ENCODE data around the gene NAXD.
"Not testable (repeated sequence)": the region's sequence is repeated elsewhere in the genome, so short reads cannot be mapped to it uniquely, and the experiment has no call there.

The NAXD gene

DNA sequence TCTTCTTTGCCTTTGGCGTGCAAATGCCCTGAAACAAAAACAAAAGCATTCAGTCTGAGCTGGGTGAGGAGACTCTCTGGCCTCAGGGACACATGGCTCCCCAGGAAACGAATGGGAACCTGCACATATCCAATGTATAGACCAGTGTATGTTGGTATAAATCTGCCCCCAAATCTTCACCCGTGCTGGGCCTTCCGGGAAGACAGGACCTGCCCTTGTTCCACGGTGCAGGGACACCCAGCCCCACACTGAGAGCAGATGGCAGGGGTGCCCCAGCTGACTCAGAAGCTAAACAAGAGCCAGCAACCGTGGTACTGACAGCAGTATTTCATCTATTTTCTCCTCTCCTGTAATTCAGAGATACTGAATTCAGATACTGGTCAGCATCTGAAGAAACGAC is 48.1 kb downstream of the NAXD start:
- DNase-seq (ENCODE audit: low spot score), result no peak
- Mint-ChIP-seq H3K4me3 (no peak overlapping the region), H3K9me3 (peaks cover 22% of the 10 kb centered on the region), H3K27me3 (ENCODE audit: low read depth) (no peaks in the 10 kb centered on the region), H3K27ac (no peak overlapping the region), H3K36me3 (ENCODE audit: low read depth) (peaks cover 69% of the 10 kb centered on the region), H3K4me1 (ENCODE audit: low read depth) (peaks cover 2% of the 10 kb centered on the region)

- Mint-ChIP-seq H3K36me3 (ENCODE audit: low read depth) (peaks cover 72% of the 10 kb centered on the region), H3K4me1 (ENCODE audit: low read depth) (peaks cover 4% of the 10 kb centered on the region)
Measured at GRCh38 chr13:110664041-110664440, 48.7 kb downstream of the NAXD start.

DNA sequence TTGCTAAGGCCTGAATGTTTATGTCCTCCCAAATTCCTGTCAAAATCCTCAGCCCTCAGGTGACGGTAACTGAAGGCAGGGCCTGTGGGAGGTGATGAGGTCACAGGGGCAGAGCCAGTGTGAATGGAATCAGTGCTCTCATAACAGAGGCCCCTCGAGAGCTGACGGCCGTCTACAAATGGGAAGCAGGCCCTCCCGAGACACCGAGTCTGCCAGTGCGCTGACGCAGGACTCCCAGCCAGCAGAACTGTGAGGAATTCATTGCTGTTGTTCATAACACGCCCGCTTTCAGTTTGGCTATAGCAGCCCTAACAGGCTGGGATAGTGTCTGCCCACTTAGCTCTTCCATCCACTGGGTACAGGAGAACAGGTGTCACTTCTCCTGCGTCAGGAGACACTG is 49.3 kb downstream of the NAXD start:
- peaks cover 2% of the 10 kb centered on the region for H3K4me1 Mint-ChIP-seq (ENCODE audit: low read depth)
- peaks cover 66% of the 10 kb centered on the region for H3K36me3 Mint-ChIP-seq (ENCODE audit: low read depth)
- no peaks in the 10 kb centered on the region for H3K27me3 Mint-ChIP-seq (ENCODE audit: low read depth)
- no peak overlapping the region for H3K4me3 Mint-ChIP-seq
- H3K9me3 Mint-ChIP-seq, result peaks cover 16% of the 10 kb centered on the region
- no peak overlapping the region for H3K27ac Mint-ChIP-seq
- no peak for DNase-seq (ENCODE audit: low spot score)

More at GRCh38 chr13:110664041-110664440, 48.7 kb downstream of the NAXD start:
- Mint-ChIP-seq H3K4me3 (no peak overlapping the region), H3K9me3 (peaks cover 21% of the 10 kb centered on the region), H3K27ac (no peak overlapping the region), H3K27me3 (ENCODE audit: low read depth) (no peaks in the 10 kb centered on the region)
- DNase-seq (ENCODE audit: low spot score), result no peak

- peaks cover 11% of the 10 kb centered on the region for H3K9me3 Mint-ChIP-seq
- no peak overlapping the region for H3K4me3 Mint-ChIP-seq
- H3K4me1 Mint-ChIP-seq (ENCODE audit: low read depth), result peaks cover 2% of the 10 kb centered on the region
- H3K27ac Mint-ChIP-seq, result no peak overlapping the region
- no peaks in the 10 kb centered on the region for H3K27me3 Mint-ChIP-seq (ENCODE audit: low read depth)
- peaks cover 58% of the 10 kb centered on the region for H3K36me3 Mint-ChIP-seq (ENCODE audit: low read depth)
- no peak for DNase-seq (ENCODE audit: low spot score)
Measured at GRCh38 chr13:110665491-110666254, 50.3 kb downstream of the NAXD start.

DNA sequence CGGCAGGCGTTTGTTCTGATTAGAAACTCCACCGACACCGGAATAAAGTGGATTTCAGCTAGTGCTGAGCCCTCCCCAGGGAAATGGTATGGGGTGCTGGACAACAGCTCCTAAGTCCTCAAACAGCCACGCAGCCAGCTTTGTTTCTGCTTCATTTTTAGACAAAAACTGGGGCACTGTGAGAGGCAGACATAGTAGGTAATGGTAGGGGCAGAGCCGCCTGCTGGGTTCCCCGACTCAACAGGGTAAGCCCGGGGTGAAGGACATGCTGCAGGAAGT is 50.8 kb downstream of the NAXD start:
- Mint-ChIP-seq H3K36me3 (ENCODE audit: low read depth) (peaks cover 58% of the 10 kb centered on the region), H3K27ac (no peak overlapping the region), H3K27me3 (ENCODE audit: low read depth) (no peaks in the 10 kb centered on the region), H3K4me3 (no peak overlapping the region), H3K9me3 (peaks cover 10% of the 10 kb centered on the region), H3K4me1 (ENCODE audit: low read depth) (peaks cover 4% of the 10 kb centered on the region)
- DNase-seq (ENCODE audit: low spot score), result no peak

DNA sequence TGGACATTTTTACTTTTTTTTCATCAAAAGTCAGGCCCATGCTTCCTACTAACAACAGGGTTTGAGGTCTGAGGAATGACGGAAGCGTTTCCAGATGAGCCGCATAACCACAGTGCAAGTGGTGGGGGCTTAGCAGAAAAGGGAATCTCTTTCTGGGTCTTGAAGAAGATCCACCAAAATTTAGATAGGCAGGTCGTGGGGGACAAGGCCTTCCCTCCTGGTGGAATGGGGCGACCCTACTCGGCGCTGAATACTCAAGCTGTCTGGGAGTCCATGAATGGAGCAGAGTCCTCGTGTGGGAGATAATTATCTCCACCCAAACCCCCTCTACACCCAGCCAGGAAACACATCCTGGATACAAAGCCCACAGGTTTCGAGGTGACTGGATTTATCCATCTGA is 53.7 kb downstream of the NAXD start:
- Mint-ChIP-seq H3K36me3 (ENCODE audit: low read depth) (peaks cover 50% of the 10 kb centered on the region), H3K4me1 (ENCODE audit: low read depth) (peaks cover 4% of the 10 kb centered on the region), H3K9me3 (no peaks in the 10 kb centered on the region)

DNA sequence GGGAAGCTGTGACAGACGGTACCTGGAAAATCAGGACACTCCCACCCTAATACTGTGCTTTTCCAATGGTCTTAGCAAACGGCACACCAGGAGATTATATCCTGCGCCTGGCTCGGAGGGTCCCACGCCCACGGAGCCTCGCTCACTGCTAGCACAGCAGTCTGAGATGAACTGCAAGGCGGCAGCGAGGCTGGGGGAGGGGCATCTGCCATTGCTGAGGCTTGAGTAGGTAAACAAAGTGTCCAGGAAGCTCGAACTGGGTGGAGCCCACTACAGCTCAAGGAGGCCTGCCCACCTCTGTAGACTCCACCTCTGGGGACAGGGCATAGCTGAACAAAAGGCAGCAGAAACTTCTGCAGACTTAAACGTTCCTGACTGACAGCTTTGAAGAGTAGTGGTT is 54.5 kb downstream of the NAXD start:
- DNase-seq (ENCODE audit: low spot score); H3K27ac Mint-ChIP-seq; H3K9me3 Mint-ChIP-seq; H3K4me1 Mint-ChIP-seq (ENCODE audit: low read depth); H3K4me3 Mint-ChIP-seq; H3K27me3 Mint-ChIP-seq (ENCODE audit: low read depth): not testable (repeated sequence)
- H3K36me3 Mint-ChIP-seq (ENCODE audit: low read depth), result peaks cover 56% of the 10 kb centered on the region

More for the DNA sequence above, 53.7 kb downstream of the NAXD start:
- no peak for DNase-seq (ENCODE audit: low spot score)
- Mint-ChIP-seq H3K27me3 (ENCODE audit: low read depth) (no peaks in the 10 kb centered on the region), H3K4me3 (no peak overlapping the region), H3K27ac (no peak overlapping the region)

GRCh38 chr13:110676595-110677587 is 61.5 kb downstream of the NAXD start:
- Mint-ChIP-seq H3K4me1 (ENCODE audit: low read depth) (no peaks in the 10 kb centered on the region), H3K27me3 (ENCODE audit: low read depth) (no peaks in the 10 kb centered on the region), H3K9me3 (no peaks in the 10 kb centered on the region), H3K4me3 (no peak overlapping the region), H3K36me3 (ENCODE audit: low read depth) (peaks cover 69% of the 10 kb centered on the region), H3K27ac (no peak overlapping the region)
- DNase-seq (ENCODE audit: low spot score), result peak; percentile 19

DNA sequence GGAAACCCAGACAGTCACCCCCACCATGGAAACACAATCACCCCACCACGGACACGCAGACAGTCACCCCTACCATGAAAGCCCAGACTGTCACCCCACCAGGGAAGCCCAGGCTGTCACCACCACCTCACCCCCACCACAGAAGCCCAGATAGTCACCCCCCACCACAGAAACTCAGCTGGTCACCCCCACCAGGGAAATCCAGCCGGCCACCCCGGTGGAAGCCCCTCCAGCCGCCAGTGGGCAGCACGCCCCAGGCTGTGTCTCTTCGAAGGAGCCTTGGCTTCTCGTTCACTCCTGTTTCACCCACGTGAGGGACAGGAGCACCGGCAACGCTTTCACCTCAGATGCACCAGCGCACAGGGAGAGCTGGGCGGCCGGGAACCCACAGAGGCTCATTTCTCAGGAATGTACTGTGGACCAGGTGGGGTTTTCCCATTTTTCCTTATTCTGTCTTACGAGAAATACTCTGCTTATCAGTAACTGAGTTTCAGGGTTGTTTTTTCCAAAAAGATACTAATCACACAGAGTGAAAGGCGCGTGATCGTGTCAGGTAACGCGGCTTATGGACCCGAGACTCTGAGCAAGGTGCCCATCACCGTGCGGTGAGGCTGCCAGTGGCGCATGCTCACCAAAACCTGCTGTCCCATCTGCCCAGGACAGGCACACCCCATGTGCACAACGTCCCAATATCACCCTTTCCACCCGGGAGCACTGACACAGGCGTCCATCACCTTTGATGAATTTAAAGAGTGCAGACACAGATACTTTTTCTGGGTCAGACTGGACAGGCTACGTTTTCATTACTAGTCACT is 62.6 kb downstream of the NAXD start:
- no peaks in the 10 kb centered on the region for H3K27me3 Mint-ChIP-seq (ENCODE audit: low read depth)
- no peak overlapping the region for H3K27ac Mint-ChIP-seq
- H3K4me1 Mint-ChIP-seq (ENCODE audit: low read depth), result no peaks in the 10 kb centered on the region
- no peak overlapping the region for H3K4me3 Mint-ChIP-seq
- DNase-seq (ENCODE audit: low spot score), result no peak
- H3K9me3 Mint-ChIP-seq, result no peaks in the 10 kb centered on the region
- H3K36me3 Mint-ChIP-seq (ENCODE audit: low read depth), result peaks cover 64% of the 10 kb centered on the region

DNA sequence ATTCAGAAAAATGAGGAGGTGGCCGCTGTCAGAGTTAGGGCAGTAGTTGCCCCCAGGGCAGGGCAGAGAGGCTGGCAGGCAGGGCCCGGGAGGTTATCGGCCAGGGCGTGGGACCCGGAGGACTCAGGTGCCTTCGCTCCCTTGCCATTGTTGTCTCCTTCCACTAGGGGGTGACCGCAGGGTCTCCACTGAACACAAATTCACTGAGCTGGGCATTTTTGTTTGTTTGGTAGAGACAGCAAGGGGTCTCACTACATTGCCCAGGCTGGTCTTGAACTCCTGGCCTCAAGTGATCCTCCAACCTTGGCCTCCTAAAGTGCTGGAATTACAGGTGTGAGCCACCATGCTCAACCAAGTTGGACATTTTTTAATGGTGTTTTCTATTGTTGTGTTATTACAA is 65.5 kb downstream of the NAXD start:
- no peaks in the 10 kb centered on the region for H3K27me3 Mint-ChIP-seq (ENCODE audit: low read depth)
- no peak overlapping the region for H3K27ac Mint-ChIP-seq
- no peaks in the 10 kb centered on the region for H3K4me1 Mint-ChIP-seq (ENCODE audit: low read depth)
- no peaks in the 10 kb centered on the region for H3K9me3 Mint-ChIP-seq
- peaks cover 47% of the 10 kb centered on the region for H3K36me3 Mint-ChIP-seq (ENCODE audit: low read depth)
- no peak for DNase-seq (ENCODE audit: low spot score)
- no peak overlapping the region for H3K4me3 Mint-ChIP-seq

GRCh38 chr13:110681868-110682550 is 66.7 kb downstream of the NAXD start:
- H3K27ac Mint-ChIP-seq, result no peak overlapping the region
- no peaks in the 10 kb centered on the region for H3K27me3 Mint-ChIP-seq (ENCODE audit: low read depth)
- DNase-seq (ENCODE audit: low spot score), result no peak
- H3K9me3 Mint-ChIP-seq, result no peaks in the 10 kb centered on the region
- H3K4me1 Mint-ChIP-seq (ENCODE audit: low read depth), result no peaks in the 10 kb centered on the region
- H3K4me3 Mint-ChIP-seq, result no peak overlapping the region
- peaks cover 41% of the 10 kb centered on the region for H3K36me3 Mint-ChIP-seq (ENCODE audit: low read depth)

GRCh38 chr13:110682746-110683145 is 67.4 kb downstream of the NAXD start:
- Mint-ChIP-seq H3K27me3 (ENCODE audit: low read depth) (no peaks in the 10 kb centered on the region), H3K4me1 (ENCODE audit: low read depth) (no peaks in the 10 kb centered on the region), H3K9me3 (no peaks in the 10 kb centered on the region), H3K4me3 (no peak overlapping the region), H3K36me3 (ENCODE audit: low read depth) (peaks cover 43% of the 10 kb centered on the region), H3K27ac (no peak overlapping the region)
- no peak for DNase-seq (ENCODE audit: low spot score)

DNA sequence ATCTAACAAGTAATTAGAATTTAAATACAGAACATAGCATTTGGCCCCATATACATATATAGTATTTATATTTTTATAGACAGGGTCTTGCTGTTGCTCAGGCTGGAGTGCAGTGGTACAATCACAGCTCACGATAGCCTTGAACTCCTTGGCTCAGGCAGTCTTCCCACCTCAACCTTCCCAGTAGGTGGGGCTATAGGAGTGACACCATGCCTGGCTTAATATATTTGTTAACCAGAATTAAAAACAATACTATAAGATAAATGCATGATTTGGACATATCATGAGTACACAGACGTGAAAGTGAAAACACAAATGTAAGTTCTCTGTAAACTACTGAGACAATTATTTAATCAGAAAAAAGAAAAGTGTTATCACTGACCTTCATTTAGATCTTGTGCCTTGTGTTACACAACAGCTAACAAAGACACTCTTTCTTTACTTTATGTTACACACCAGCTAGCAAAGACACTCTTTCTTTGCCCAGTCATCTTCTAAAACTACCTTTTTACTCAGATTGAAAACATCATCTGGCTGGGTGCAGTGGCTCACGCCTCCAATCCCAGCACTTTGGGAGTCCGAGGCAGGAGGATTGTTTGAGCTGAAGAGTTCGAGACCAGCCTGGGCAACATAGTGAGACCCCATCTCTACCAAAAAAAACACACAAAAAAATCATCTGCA is 68.0 kb downstream of the NAXD start:
- no peaks in the 10 kb centered on the region for H3K9me3 Mint-ChIP-seq
- no peak overlapping the region for H3K27ac Mint-ChIP-seq
- no peaks in the 10 kb centered on the region for H3K27me3 Mint-ChIP-seq (ENCODE audit: low read depth)
- H3K36me3 Mint-ChIP-seq (ENCODE audit: low read depth), result peaks cover 39% of the 10 kb centered on the region
- H3K4me1 Mint-ChIP-seq (ENCODE audit: low read depth), result no peaks in the 10 kb centered on the region
- H3K4me3 Mint-ChIP-seq, result no peak overlapping the region
- no peak for DNase-seq (ENCODE audit: low spot score)
